ENCODE results near the gene SPATA32.

Gene SPATA32

DNA sequence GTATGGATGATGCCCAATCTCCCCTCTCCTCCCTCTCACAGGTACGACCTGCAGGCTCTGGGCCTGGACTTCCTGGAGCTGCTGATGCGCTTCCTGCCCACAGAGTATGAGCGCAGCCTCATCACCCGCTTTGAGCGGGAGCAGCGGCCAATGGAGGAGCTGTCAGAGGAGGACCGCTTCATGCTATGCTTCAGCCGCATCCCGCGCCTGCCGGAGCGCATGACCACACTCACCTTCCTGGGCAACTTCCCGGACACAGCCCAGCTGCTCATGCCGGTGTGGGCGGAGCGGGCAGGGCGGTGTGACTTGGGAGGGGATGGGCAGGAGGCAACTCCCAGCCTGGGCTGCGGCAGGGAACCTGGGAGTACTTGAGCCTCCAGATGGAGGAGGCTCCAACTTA, 18.1 kb downstream of the SPATA32 start:
- H3K4me1 ChIP-seq, result peaks cover 4% of the 10 kb centered on the region; the same call in 1 of the 2 replicates

DNA sequence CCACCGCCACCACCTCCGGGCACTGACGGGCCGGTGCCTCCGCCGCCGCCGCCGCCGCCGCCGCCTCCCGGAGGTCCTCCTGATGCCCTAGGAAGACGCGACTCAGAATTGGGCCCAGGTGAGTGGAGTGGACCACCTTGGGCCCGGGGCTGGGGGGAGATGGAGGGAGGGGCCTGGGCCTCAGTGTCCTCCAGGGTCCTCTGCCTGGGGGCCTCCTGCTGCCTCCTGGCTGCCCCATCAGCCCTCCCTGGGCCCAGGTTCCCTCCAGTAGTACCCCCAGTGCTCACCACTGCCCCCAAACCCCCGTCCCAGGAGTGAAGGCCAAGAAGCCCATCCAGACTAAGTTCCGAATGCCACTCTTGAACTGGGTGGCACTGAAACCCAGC, 19.9 kb downstream of the SPATA32 start:
- TF ChIP-seq, protein P1, sequence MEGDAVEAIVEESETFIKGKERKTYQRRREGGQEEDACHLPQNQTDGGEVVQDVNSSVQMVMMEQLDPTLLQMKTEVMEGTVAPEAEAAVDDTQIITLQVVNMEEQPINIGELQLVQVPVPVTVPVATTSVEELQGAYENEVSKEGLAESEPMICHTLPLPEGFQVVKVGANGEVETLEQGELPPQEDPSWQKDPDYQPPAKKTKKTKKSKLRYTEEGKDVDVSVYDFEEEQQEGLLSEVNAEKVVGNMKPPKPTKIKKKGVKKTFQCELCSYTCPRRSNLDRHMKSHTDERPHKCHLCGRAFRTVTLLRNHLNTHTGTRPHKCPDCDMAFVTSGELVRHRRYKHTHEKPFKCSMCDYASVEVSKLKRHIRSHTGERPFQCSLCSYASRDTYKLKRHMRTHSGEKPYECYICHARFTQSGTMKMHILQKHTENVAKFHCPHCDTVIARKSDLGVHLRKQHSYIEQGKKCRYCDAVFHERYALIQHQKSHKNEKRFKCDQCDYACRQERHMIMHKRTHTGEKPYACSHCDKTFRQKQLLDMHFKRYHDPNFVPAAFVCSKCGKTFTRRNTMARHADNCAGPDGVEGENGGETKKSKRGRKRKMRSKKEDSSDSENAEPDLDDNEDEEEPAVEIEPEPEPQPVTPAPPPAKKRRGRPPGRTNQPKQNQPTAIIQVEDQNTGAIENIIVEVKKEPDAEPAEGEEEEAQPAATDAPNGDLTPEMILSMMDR (IDR thresholded peaks at IDR 0.05; ENCODE audit: low read depth, low read length), result no peak
- Histone ChIP-seq H3K36me3 (no peaks in the 10 kb centered on the region), H3K27me3 (no peaks in the 10 kb centered on the region), H3K9me3 (no peaks in the 10 kb centered on the region), H3K4me3 (ENCODE audit: low read depth, low read length) (no peak overlapping the region), H3K4me1 (peaks cover 4% of the 10 kb centered on the region; the same call in 1 of the 2 replicates)
- DNase-seq, result no peak

More for the DNA sequence above, 18.1 kb downstream of the SPATA32 start:
- TF ChIP-seq, protein P1 (IDR thresholded peaks at IDR 0.05; ENCODE audit: low read depth, low read length), result no peak
- no peaks in the 10 kb centered on the region for H3K9me3 ChIP-seq
- no peaks in the 10 kb centered on the region for H3K27me3 ChIP-seq
- H3K4me3 ChIP-seq (ENCODE audit: low read depth, low read length), result no peak overlapping the region
- H3K36me3 ChIP-seq, result no peaks in the 10 kb centered on the region
- DNase-seq, result no peak

DNA sequence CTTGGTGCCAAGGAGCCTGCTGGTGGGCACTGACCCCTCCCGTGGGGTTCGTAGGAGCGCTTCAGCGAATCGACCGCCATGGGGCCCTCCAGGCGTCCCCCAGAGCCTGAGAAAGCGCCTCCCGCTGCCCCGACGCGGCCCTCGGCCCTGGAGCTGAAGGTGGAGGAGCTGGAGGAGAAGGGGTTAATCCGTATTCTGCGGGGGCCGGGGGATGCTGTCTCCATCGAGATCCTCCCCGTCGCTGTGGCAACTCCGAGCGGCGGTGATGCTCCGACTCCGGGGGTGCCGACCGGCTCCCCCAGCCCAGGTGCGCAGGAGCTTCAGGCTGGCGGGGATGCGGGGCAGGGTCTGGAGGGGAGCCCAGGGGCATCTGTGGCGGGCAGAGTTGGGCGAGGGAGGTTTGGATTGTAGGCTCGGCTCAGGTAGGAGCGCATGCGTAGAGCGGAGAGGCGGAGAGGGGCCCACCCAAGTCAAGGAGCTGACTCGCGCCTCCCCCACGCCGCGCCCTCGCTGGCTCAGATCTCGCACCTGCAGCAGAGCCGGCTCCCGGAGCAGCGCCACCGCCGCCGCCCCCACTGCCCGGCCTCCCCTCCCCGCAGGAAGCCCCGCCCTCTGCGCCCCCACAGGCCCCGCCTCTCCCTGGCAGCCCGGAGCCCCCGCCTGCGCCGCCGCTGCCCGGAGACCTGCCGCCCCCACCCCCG, 20.4 kb downstream of the SPATA32 start:
- Histone ChIP-seq H3K36me3 (no peaks in the 10 kb centered on the region), H3K27me3 (no peaks in the 10 kb centered on the region), H3K9me3 (no peaks in the 10 kb centered on the region), H3K4me1 (peaks cover 2% of the 10 kb centered on the region; the same call in 1 of the 2 replicates), H3K4me3 (ENCODE audit: low read depth, low read length) (peak overlapping the region; percentile 54)
- TF ChIP-seq, protein P1 (IDR thresholded peaks at IDR 0.05; ENCODE audit: low read depth, low read length), result no peak
- no peak for DNase-seq

DNA sequence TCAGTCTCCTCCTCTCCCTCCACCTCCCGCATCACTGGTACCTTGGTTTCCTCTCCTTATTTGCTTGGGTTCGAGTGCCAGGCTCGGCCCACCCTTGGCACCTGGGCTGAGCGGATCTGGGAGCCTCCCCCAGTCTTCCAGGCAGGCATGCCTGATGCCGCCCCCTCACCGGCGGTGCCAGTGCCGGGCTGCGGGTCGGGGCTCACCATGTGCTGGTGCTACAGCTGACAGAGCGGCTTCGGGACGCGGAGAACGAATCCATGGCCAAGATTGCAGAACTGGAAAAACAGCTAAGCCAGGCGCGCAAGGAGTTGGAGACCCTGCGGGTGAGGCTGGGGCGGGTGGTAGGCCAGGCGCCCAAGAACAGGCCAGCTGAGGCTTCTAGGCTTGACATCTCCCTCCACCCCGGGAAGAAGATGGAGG, 21.0 kb downstream of the SPATA32 start:
- Histone ChIP-seq H3K27me3 (no peaks in the 10 kb centered on the region), H3K4me3 (ENCODE audit: low read depth, low read length) (peak overlapping the region; percentile 54), H3K9me3 (no peaks in the 10 kb centered on the region), H3K4me1 (no peaks in the 10 kb centered on the region), H3K36me3 (no peaks in the 10 kb centered on the region)
- DNase-seq, result no peak
- TF ChIP-seq, protein P1 (IDR thresholded peaks at IDR 0.05; ENCODE audit: low read depth, low read length), result no peak

DNA sequence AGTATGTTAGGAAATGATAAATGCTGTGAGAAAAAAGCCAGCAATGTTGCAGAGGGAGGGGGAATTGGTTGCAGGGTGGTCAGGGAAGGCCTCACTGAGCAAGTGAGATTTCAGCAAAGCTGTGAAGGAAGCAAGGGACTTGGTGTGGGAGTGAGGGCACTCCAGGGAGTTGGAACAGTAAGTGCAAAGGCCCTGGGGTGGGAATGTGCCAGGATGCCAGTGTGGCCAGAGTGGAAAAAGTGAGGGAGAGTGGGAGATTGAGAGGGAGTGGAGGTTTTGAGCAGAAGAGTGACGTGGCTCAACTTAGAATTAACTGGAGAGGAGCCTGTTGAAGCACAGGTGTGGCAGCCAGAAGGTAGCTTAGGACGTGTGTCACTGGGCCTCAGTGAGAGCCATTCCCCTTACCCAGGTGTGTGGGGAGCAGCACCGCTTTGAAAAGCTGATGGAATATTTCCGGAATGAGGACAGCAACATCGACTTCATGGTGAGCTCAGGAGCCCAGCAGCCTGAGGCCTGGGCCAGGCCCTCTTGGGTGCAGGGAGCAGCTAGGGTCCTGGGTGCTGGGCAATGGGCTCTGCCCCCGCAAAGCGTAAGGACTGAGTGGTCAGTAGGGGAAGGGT, 23.6 kb downstream of the SPATA32 start:
- Histone ChIP-seq H3K9me3 (no peaks in the 10 kb centered on the region), H3K4me1 (no peaks in the 10 kb centered on the region), H3K4me3 (ENCODE audit: low read depth, low read length) (no peak overlapping the region), H3K27me3 (no peaks in the 10 kb centered on the region), H3K36me3 (no peaks in the 10 kb centered on the region)
- TF ChIP-seq, protein P1 (IDR thresholded peaks at IDR 0.05; ENCODE audit: low read depth, low read length), result no peak
- DNase-seq, result no peak

DNA sequence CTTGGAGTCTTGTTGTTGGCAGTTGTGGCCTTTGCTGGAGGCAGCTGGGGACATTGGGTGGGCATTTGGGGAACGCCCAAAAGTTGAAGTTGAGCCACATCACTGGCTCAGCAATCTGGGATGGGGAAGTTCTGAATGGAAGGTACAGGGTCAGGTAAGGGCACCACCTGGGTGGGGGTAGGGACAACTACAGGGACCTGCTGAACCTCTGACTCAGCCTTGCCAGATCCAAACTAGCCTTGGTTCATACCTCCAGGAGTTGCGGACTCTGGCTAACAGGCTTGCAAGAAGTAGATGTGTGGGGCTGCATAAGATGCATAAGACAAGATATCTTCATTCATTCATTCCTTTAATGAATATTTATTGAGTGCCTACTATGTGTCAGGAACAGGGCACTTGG, 24.2 kb downstream of the SPATA32 start:
- no peaks in the 10 kb centered on the region for H3K4me1 ChIP-seq
- DNase-seq, result no peak
- TF ChIP-seq, protein P1 (IDR thresholded peaks at IDR 0.05; ENCODE audit: low read depth, low read length), result no peak
- H3K9me3 ChIP-seq, result no peaks in the 10 kb centered on the region
- H3K36me3 ChIP-seq, result no peaks in the 10 kb centered on the region
- no peaks in the 10 kb centered on the region for H3K27me3 ChIP-seq
- no peak overlapping the region for H3K4me3 ChIP-seq (ENCODE audit: low read depth, low read length)

Data from BE2C (cell line).